ENCODE results near the gene NUDT6.
"Not testable (repeated sequence)": the region's sequence is repeated elsewhere in the genome, so short reads cannot be mapped to it uniquely, and the experiment has no call there.

Gene NUDT6, protein sequence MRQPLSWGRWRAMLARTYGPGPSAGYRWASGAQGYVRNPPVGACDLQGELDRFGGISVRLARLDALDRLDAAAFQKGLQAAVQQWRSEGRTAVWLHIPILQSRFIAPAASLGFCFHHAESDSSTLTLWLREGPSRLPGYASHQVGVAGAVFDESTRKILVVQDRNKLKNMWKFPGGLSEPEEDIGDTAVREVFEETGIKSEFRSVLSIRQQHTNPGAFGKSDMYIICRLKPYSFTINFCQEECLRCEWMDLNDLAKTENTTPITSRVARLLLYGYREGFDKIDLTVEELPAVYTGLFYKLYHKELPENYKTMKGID

DNA sequence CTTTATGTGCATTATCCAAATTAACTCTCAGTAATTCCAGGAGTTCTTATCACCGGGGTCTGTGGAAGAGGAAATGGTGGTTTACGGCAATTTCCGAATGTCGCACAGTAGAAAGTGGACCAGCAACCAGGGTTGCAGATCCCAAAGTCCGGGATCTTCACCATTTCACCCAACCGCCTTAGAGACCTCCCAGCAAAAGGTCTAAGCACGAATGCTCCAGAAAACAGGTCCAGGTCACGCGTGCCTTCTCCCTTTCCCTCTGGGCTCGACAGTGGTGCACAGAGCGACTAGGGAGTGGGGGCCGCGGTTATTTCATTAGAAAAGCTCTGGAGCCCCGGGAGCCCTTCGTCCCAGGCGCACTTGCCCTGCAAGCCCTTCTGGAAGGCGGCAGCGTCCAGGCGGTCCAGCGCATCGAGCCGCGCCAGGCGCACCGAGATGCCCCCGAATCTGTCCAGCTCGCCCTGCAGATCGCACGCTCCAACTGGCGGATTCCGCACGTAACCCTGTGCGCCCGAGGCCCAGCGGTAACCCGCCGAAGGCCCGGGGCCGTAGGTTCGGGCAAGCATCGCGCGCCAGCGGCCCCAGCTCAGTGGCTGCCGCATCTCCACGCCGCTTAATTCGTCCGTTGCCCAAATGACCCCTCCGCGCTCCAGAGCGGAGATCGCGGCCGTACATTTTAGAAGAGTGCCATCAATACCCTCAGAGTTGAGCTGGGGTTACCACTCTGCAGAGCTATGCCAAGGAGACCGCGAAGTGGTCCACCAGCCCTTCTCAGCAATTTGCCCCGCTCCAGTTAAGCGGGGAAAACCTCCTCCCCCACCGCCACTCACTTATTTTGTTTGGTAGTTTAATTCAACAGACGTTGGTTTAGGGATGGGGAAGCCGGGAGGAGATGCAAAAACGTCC is at the start of gene NUDT6:
Gene NUDT6 (minus strand): TSS at position 627 of the 906 bp plus-strand sequence. CDS start 25 bp downstream, at position 602.
- peak; percentile 6 for DNase-seq (ENCODE audit: low spot score)

DNA sequence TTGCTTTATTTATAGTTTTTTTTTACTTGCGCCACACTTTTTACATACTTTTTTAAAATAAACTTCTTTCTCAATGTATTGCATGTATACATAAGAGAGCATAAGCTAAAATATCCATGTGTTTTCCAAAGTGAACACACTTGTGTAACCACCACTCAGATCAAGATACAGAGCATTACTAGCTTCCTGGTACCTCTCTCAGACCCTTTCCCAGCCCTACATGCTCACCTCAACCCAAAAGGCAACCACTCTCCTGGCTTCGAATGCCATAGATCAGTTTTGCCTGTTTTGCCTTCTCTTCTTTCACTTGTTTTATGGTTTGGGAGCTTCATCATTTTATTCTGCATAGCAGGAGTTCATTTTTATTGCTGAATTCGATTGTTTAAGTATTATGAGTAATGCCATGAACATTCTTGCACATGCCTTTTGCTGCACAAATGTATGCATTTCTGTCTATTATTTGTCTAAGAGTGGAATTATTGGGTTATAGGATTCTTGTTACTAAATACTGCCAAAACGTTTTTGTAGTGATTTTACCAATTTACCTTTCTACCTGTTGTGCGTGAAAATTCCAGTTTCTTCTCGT is 45.9 kb upstream of the NUDT6 start:
- no peak for DNase-seq (ENCODE audit: low spot score)

DNA sequence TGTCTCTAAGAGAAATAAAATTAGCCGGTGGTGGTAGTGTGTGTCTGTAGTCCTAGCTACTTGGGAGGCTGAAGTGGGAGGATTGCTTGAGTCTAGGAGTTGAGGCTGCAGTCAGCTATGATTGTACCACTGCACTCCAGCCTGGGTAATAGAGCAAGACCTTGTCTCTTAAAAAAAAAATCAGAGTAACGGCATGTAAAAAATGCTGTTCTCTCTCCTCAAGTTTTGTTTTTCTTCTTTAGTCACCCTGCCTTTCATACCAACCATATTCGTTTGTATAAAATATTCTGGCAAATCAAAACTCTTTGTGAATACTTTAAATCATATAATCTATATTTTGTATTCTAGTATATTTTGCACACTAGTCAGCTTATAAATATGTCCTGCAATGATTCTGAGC is 44.8 kb upstream of the NUDT6 start:
- no peak for DNase-seq (ENCODE audit: low spot score)

DNA sequence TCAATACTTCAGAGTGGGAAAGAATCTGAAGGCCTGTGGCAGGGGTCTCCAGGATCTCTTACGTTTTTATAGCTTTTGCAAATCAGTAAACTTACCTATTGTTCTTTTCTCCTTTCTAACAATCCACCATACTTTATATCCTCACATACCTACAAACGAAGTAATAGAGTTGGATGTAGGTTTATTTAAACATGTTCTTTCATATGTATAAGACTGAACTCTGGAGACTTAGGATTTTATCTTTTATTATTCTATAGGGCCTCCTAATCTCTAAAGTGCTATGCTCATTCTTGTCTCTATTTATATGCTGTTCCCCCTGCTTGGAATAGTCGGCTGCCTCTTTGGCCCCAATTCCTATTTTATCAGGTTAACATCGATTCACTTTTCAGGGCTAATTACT is 43.8 kb upstream of the NUDT6 start:
- no peak for DNase-seq (ENCODE audit: low spot score)

DNA sequence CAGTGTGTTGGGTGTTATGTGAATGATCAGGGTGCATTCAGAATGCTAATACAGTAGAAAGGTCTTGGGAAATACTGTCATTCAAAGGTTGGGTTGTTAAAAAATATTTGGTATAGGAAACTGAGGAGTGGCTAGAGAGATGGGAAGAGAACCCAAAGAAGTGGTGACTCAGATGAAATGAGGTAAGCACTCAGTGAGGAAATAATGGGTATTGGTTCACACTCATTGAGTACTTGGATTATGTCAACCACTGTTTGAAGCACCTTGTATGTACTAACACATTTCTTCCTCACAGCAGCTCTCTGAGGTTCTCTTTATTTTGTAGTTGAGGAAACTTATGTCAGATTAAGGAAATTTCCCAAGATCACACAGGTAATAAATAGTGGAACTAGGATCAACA is 40.8 kb upstream of the NUDT6 start:
- no peak for DNase-seq (ENCODE audit: low spot score)

DNA sequence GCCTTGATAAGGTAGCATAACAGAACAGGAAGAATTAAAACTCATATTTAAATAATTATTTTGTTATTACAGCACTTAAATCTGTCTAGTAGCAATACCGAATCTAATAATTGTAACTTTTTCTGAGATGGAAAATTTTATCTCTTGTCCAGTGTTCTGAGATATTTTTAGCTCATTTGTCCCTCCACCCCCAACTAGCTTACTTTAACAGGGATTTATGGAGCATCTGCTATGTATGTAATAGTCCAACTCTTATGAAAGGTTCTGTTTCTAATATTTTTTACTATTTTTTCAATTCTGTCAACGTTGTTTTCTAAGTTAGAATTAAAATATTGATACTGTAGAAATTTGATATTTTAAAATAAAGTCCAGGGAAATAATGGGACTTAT is 38.2 kb upstream of the NUDT6 start:
- no peak for DNase-seq (ENCODE audit: low spot score)

DNA sequence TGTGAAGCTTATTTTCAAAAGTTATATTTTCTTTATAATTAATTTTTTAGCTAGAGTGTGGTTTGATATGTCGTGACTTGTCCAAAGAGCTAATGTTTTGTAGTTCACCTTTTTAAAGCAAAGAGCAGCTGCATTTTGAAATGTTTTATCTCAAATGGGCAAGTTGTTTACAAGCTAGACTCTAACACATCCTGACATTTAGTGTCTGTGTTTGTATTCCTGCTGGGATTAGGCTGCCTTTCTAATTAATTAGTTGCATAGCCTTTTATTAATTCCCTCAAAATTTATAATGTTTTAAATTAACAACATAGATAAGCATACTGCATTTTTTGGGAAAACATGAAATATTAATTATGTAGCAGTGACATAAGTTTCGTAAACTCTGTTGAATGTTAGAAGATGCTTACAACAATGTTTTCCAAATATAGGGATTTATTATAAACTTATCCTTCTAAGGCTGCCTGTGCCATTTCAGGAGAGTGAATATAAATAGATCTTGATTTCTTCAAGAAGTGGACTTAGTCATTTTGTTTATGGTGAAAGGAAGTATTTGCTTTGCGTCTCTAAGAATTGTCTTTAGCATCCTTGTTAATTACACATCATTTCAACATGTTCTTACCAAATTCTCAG is 37.7 kb upstream of the NUDT6 start:
- DNase-seq (ENCODE audit: low spot score) = no peak

DNA sequence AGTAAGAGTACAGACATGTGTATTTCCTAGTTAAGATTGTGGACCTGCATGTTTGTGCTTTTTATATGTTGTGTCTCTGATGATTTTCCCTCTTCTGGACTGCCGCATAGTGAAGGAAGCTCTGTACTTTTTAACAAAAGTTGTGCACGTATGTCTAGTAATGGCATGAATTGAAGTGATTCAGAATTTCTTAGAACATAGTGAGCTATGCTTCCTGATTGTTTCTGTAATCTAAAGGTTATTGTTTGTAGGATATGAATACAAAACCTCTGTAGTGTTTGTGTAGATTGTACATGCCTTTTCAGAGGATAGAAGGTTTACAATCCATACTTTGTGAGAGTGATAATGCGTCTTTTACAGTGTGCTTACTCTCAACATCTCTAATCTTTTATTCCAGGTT is 37.0 kb upstream of the NUDT6 start:
- no peak for DNase-seq (ENCODE audit: low spot score)

DNA sequence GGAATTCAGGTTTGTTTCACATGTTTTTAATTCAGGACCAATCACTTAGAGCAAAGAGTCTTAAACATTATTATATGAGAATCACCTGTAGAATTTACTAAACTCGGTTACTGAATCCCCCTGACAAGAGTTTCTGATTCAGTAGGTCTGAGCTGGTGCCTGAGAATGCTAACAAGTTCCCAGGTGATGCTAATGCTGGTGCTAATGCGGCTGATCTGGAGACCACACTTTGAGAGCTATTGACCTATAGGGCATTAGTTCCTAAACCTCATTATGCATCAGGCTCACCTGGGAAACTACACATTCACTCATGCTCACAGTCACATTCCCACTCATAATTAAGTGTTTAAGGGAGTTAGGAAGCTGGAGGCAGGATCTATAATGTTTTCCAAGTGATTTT is 36.1 kb upstream of the NUDT6 start:
- no peak for DNase-seq (ENCODE audit: low spot score)

DNA sequence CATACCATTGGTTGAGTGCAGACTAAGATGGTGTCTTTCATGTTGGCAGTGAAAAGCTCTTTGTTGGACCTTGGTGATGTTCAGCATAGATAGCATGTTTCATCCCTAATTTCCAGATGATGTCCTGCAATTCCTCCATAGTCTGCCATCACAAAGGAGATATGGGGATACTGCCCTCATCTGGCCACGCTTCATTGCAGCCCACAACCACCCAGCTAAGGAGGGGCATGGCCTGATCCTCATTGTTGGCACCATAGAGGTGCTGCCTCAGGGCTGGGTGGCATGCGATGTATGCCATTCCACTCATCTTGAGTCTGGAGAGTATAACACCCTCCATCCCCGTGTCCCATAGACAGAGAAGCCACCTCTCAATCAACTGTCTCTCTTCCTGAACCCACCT is 31.5 kb upstream of the NUDT6 start:
- DNase-seq (ENCODE audit: low spot score) = no peak

DNA sequence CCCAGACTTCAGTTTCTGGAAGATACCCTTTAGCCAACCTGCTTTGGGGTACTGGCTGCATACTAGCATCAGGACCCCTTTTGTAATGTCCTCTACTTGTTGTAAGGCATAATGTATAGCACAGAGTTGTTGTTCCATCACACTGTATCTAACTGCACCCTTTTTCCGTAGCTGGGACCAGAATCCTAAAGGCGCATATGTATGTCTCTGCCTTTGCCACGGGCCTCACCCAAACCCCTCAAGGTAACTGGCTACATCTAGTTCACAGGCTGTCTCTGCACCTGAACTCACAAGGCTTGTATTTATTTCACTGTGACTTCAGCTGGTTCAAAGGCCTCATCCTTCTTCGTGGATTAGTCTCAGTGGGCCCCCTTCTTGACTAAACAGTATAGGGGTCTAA is 29.6 kb upstream of the NUDT6 start:
- DNase-seq (ENCODE audit: low spot score) = no peak

DNA sequence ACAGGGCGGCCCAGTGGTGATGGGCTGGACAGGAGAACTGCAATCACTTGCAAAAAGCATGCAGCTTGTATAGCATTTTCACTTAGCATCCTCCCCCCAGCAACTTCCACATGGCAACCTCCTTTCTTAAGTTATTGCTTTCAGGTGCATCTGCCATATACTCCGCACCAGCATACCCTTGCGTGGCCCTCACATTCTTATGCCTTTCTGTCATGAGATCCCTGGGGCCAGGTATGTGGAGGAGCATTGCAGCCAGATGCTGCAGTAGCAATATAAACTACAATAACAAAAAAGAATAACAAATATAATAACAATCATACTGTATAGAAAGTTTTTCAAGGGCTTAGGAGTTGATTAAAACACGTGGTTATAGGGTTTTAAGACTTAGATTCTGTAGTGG is 26.3 kb upstream of the NUDT6 start:
- DNase-seq (ENCODE audit: low spot score) = no peak

DNA sequence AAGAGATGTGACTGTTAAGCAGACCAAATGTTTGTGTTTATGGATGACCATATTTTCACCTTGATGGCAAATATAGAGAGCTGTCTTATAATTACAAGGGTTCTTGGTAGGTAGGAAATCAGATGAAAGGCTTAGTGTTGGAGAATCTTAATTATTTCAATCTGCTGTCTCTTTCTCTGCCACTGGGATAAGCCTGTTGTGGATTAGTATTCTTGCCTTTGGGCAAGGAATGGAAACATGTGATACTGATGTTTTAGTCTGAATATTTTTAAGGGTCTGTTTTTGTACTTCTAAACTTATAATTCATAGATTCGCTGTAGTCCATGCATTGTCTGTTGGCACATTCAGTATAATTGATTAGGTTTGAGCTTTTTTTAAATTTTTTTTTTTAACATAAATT is 23.7 kb upstream of the NUDT6 start:
- no peak for DNase-seq (ENCODE audit: low spot score)

DNA sequence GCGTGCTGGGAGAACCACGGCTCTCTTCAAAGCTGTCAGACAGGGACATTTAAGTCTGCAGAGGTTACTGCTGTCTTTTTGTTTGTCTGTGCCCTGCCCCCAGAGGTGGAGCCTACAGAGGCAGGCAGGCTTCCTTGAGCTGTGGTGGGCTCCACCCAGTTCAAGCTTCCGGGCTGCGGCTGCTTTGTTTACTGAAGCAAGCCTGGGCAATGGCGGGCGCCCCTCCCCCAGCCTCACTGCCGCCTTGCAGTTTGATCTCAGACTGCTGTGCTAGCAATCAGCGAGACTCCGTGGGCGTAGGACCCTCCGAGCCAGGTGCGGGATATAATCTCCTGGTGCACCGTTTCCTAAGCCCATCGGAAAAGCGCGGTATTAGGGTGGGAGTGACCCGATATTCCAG is 22.7 kb upstream of the NUDT6 start:
- DNase-seq (ENCODE audit: low spot score) = not testable (repeated sequence)

DNA sequence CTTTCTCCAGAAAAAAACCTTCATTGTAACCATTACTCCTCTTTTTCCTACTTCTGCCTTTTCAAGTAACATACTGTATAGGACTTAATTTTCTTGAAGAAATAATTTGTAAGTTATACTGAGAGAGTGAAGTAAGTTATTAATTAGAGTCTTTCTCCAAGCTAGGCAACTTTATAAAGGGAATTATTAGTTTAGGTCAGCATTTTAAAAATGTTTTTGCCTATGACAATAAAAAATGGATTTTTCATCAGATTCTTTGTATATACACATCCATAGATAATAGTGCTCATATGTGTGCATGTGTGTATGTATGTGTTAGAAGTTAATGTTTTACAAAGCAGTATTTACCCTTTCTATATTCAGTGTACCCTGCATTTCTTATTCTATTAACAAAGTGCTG is 10.4 kb upstream of the NUDT6 start:
- DNase-seq (ENCODE audit: low spot score) = no peak

DNA sequence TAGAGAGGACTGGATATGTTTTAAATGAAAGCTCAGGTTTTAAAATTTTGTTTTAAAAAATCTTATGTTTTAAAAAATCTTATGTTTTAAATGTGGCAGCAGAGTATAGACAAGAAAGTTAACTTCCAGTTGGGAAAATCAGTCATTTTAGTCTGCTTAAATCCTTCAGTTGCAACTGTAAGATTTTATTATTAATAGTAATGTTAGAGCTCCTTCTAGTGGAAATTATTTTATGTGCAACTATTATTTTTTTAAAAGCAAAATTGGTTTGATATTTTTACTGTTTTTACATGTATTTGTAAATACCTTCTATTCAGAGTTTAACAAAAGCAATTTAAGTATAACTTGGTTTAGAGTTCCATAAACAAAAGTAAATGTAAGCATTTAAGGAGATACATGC is 8.5 kb upstream of the NUDT6 start:
- DNase-seq (ENCODE audit: low spot score) = no peak

DNA sequence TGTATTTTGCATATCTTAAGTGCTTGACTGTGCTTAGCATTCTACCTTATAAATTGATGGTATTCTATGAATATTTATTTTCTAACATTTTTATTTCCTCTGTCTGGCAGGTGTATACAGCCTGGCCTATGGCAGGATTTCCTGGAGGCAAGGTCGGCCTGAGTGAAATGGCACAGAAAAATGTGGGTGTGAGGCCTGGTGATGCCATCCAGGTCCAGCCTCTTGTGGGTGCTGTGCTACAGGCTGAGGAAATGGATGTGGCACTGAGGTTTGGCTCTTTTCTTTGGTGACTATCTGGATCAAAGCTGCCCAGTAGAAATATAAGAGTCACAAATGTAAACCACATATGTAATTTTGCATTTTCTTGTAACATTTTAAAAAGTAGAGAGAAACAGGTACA is 6.5 kb upstream of the NUDT6 start:
- DNase-seq (ENCODE audit: low spot score) = no peak

DNA sequence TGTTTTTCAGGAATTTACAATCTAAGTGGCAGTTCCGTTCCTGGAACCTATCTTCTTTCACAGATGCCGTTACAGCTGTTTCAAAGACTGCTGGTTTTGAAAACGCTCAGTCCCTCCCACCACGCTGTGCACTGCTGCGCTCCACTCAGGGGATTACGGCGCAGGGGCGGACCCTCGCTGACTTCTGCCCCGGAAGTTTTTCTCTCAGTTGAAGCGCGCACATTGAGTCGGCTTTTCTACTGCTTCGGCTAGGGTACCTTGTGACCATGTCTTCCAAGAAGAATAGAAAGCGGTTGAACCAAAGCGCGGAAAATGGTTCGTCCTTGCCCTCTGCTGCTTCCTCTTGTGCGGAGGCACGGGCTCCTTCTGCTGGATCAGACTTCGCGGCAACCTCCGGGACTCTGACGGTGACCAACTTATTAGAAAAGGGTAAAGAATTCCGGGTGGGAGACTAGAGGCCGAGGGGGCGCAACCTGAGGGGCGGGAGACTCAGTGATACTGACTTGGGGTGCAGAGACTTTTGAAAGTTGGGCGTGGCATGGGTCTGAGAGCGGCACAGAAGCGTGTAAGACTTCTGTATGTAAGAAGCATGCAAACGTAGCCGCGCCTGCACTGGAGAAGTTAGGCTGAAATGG is 597 bp upstream of the NUDT6 start:
- peak; percentile 85 for DNase-seq (ENCODE audit: low spot score)

DNA sequence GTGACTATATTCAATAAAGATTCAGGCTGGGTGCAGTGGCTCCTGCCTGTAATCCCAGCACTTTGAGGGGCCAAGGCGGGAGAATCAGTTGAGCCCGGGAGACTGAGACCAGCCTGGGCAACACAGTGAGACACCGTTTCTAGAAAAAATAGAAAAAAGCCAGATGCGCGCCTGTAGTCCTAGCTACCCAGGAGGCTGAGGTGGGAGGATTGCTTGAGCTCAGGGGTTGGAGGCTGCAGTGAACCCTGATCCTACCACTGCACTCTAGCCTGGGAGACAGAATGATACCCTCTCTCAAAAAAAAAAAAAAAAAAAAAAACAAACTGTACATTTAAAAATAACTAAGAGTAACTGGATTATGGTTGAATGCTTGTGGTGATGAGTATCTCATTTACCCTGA is 1.1 kb downstream of the NUDT6 start:
- DNase-seq (ENCODE audit: low spot score) = no peak

DNA sequence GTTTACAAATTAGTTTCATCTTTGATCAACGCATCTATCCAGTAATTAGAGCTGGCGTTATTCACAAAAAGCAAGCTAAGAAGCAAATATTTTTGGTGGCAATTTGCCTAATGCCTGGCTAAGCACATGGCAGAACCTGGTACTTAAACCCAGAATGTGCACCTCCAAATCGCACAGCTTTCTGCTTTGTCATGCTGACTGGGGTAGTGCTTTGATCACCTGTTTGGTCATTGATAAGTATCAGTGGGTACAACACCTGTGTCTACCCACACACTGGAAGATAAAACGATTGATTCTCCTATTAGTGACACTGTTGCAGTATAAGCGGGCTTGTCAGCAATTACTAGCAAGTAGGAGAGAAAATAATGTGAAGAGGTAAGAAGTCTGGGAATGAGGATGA is 1.9 kb downstream of the NUDT6 start:
- no peak for DNase-seq (ENCODE audit: low spot score)

DNA sequence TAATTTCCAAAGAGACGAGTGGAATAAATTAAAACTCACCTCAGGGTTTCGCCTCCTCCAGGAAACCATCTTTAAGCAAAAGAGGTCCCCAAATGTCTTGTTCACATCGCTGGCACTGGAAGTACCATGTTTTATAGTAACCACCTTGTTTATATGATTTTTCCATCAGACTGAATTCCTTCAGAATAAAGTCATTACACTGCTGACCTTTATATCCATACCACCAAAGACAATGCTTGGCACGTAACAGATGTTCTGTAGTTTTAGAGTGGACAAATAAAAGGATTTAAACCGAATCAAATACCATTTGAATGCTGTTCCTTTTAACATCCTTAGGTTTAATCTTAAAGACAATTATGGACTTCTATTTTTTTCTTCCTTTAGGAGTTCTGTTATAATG is 4.7 kb downstream of the NUDT6 start:
- no peak for DNase-seq (ENCODE audit: low spot score)

DNA sequence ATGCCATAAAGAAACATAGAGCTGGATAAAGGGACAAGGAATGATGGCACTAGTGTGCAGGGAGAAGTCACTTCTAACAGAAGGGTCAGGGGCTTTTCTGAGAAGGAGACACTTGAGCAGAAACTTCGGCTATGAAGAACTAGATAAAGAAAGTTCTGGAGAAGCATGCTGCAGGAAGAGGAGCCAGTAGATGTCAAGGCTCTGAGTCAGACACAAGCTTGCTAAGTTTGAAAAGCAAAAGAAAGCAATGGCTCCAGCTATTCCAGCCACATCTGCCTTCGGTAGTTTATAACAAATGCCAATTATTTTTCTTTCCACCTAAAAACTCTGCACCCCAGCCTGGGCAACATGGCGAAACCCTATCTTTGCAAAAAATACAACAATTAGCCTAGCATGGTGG is 7.5 kb downstream of the NUDT6 start:
- DNase-seq (ENCODE audit: low spot score) = no peak
